HG02763 (cell line): Measurements from ENCODE around the gene DPEP2.
A peak's percentile ranks its signal among the peaks of the same experiment; 100 is the strongest.
"Not testable (repeated sequence)": the region's sequence is repeated elsewhere in the genome, so short reads cannot be mapped to it uniquely, and the experiment has no call there.

Experiments used
- ATAC-seq: cut with Tn5 transposase; IDR thresholded peaks from one replicate; pipeline ENCODE4 v1.9.1; 2021; ENCODE audit warnings: mild to moderate bottlenecking, moderate library complexity; ENCODE audit not compliant: unreplicated experiment

The DPEP2 gene

GRCh38 chr16:68005786-68006286 lies 6.6 kb upstream of the DPEP2 start:
- ATAC-seq: no peak

- ATAC-seq: no peak
These were observed 5.9 kb upstream of the DPEP2 start for GRCh38 chr16:68005211-68005610.

GRCh38 chr16:68003031-68003430 lies 3.7 kb upstream of the DPEP2 start:
- no peak for ATAC-seq

GRCh38 chr16:68000450-68000849 lies 1.2 kb upstream of the DPEP2 start:
- ATAC-seq: no peak

GRCh38 chr16:67999985-68000384 lies 701 bp upstream of the DPEP2 start:
- ATAC-seq: no peak

- not testable (repeated sequence) for ATAC-seq
These were observed 979 bp downstream of the DPEP2 start for GRCh38 chr16:67998231-67998778.

GRCh38 chr16:67996666-67997065 lies 2.6 kb downstream of the DPEP2 start:
- no peak for ATAC-seq

- no peak for ATAC-seq
These were observed 3.9 kb downstream of the DPEP2 start for GRCh38 chr16:67995423-67995822.

GRCh38 chr16:67994040-67994408 lies 5.3 kb downstream of the DPEP2 start:
- ATAC-seq: not testable (repeated sequence)

GRCh38 chr16:67993207-67994039 lies 5.9 kb downstream of the DPEP2 start:
- ATAC-seq: peak; percentile 72

GRCh38 chr16:67992661-67993206 lies 6.5 kb downstream of the DPEP2 start:
- no peak for ATAC-seq

GRCh38 chr16:67990018-67990386 lies 9.3 kb downstream of the DPEP2 start:
- no peak for ATAC-seq

GRCh38 chr16:67989322-67990017 lies 9.8 kb downstream of the DPEP2 start:
- no peak for ATAC-seq

GRCh38 chr16:67988675-67989074 lies 10.6 kb downstream of the DPEP2 start:
- no peak for ATAC-seq

- no peak for ATAC-seq
These were observed 11.7 kb downstream of the DPEP2 start for GRCh38 chr16:67987460-67988160.

- ATAC-seq: no peak
These were observed 12.3 kb downstream of the DPEP2 start for GRCh38 chr16:67986949-67987348.

GRCh38 chr16:67982011-67982696 lies 17.1 kb downstream of the DPEP2 start:
- no peak for ATAC-seq

- ATAC-seq: no peak
These were observed 19.2 kb downstream of the DPEP2 start, which contains the start of gene DPEP3 for GRCh38 chr16:67979955-67980678. Gene DPEP3, minus strand, starts transcription at chr16:67980499. Its CDS starts 119 bp downstream, at chr16:67980380.

- ATAC-seq: no peak
These were observed 21.6 kb downstream of the DPEP2 start for GRCh38 chr16:67977469-67978227.
